K562 treated with DMSO at 1 percent for 24 hours (cell line): Measurements from ENCODE around the gene PLPP4. TPM values are rescaled to one million over a fixed set of nuclear protein-coding genes. Genes with fewer than 3 reads are reported as not detected.

Experiments
- total RNA-seq: library from RNA; unstranded; fragments of 300-600 nt; gene quantifications from 2 replicates; pipeline ENCODE4 v1.2.3, GENCODE V29; 2022; ENCODE audit warnings: low read depth; ENCODE audit not compliant: insufficient read depth

PLPP4 gene
- total RNA-seq = 0.46 TPM in 1 of 2 replicates, not detected in the other

DNA sequence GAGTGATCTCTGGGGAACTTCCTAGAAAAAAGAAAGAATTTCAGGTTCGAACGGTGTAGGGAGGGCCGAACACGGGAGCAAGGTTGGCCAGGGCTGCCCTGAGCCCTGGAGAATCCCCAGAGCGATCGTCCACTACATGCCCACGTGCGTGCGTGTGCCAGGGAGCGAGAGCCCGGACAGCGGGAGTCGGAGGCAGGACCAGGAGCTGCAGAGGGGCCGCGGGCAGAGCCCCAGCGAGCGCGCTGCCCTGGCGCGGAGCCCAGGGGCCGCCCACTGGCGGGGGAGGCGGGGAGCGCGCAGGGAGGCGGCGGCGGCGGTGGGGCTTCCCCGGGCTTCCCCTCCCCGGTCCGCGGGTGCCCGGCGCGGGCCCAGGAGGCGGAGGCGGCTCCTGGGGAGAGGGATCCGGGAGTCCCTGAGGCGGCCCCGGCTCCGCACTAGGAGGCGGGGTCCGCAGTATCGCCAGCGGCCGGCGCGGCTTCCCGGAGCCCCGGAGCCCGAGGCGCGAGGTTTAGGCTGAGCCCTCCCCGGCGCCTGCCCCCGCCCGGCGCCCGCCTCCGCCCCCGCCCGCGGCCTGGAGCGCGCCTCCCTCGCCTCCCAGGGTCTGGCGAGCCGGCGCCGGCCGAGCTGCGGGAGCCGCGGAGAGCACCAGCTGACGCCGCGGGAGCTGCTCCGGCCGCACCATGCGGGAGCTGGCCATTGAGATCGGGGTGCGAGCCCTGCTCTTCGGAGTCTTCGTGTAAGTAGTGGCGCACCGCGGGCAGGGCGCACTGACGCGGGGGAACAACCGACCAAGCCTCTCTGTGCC, at the start of gene PLPP4:
Gene PLPP4, plus strand, starts transcription at position 602 of the 805 bp plus-strand sequence. Its CDS starts 79 bp downstream, at position 681.

